ENCODE measurements around the gene FGFR1OP2.

The FGFR1OP2 gene

DNA sequence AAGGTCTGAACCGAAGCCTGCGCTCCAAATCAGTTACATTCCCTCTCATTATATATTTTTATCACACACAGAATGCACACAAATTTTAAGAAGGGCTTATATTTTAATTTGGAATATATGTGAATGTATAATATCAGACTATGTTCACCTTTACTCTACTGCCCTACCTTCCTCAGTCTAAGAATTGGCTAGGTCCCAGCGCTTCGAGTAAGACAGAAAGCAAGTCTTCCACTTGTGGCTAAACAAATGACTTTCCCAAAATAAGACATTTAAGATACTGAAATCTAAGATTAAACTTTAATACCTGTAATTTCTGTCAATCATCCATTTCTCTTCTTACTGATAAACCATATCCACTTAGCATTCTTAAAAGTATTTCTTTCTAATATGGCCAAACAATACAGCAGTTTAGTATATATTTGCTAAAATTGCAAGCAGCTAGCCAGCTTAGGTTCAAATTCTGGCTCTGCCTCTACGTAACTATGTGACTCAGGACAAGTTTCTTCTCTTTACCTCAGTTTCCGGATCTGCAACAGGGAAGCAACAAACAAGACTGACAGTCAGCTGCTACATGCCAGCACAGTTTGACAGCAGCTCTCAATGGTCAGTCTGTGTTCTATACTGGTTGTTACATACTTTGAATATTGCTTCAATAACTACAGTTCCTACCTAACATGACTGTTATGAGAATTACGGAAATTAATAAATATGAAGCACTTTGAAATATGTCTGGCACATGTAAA, 2.5 kb upstream of the FGFR1OP2 start:
- no peak for DNase-seq (ENCODE audit: low spot score)
- in situ Hi-C loops (cut with MboI; ENCODE audit: low pct_unique_long_range_greater_than_20kb, low sequenced_read_pairs, unreplicated experiment), result no loop called here

GRCh38 chr12:26936559-26937442, 1.5 kb upstream of the FGFR1OP2 start:
- TF ChIP-seq CTCF (IDR thresholded peaks at IDR 0.05; ENCODE audit: extremely low read depth, insufficient read depth, missing control alignments), result no peak
- peak; percentile 17 for DNase-seq (ENCODE audit: low spot score)
- in situ Hi-C loops (cut with MboI; ENCODE audit: low pct_unique_long_range_greater_than_20kb, low sequenced_read_pairs, unreplicated experiment), result no loop called here

More for the DNA sequence above, 2.5 kb upstream of the FGFR1OP2 start:
- no peak for TF ChIP-seq CTCF (IDR thresholded peaks at IDR 0.05; ENCODE audit: extremely low read depth, insufficient read depth, missing control alignments)

GRCh38 chr12:26937443-26937862, 817 bp upstream of the FGFR1OP2 start:
- no peak for TF ChIP-seq CTCF (IDR thresholded peaks at IDR 0.05; ENCODE audit: extremely low read depth, insufficient read depth, missing control alignments)
- DNase-seq (ENCODE audit: low spot score), result no peak
- in situ Hi-C loops (cut with MboI; ENCODE audit: low pct_unique_long_range_greater_than_20kb, low sequenced_read_pairs, unreplicated experiment), result no loop called here

DNA sequence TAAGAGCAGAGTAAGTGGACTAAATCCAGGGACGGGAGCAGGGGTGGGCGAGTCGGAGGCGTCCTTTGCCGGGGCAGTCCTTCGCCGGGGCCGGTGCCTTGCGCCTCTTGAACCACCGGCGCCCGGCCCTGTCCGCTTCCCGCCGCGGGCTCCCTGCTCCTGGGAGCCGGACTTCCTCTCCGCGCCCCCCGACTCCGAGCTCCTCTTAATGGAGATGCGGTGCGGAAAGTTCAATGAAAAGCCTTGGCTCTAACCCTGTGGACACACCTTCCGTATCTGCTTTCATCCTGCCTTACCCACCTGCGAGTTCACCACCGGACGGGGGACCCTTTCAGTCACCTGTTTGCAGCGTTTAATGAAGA, 412 bp downstream of the FGFR1OP2 start:
- TF ChIP-seq CTCF (IDR thresholded peaks at IDR 0.05; ENCODE audit: extremely low read depth, insufficient read depth, missing control alignments), result no peak
- peak; percentile 6 for DNase-seq (ENCODE audit: low spot score)
- in situ Hi-C loops (cut with MboI; ENCODE audit: low pct_unique_long_range_greater_than_20kb, low sequenced_read_pairs, unreplicated experiment), result no loop called here

DNA sequence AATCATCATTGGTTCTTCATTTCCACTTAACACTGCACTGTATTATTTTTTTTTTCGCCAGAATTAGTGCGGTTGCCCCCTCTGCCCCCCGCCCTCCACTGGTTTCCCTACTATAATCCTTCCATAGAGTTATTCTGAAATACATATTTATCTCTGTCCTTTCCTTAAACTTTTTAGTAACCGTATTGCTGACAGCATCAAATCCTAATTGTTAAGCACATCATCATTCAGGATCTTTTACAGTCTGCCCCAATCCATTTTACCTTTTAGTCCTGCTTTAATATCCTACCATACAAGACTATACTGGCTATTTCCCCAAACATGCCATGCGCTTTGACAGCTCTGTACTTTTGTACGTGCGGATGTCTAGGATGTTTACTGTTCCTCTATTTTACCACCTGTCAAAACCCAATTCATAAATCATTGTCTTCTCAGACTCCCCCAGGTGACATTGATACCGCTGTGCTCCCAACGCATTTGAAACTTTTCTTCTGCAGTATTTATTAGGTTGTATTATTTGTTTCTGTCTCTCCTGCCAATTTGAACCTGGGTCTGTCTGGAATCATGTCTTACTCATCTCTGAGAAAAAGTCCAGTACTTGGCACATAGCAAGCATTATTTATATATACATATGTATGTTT, 1.0 kb downstream of the FGFR1OP2 start:
- in situ Hi-C loops (cut with MboI; ENCODE audit: low pct_unique_long_range_greater_than_20kb, low sequenced_read_pairs, unreplicated experiment), result no loop called here
- DNase-seq (ENCODE audit: low spot score), result peak; percentile 19
- TF ChIP-seq CTCF (IDR thresholded peaks at IDR 0.05; ENCODE audit: extremely low read depth, insufficient read depth, missing control alignments), result no peak

- TF ChIP-seq CTCF (IDR thresholded peaks at IDR 0.05; ENCODE audit: extremely low read depth, insufficient read depth, missing control alignments), result no peak
- in situ Hi-C loops (cut with MboI; ENCODE audit: low pct_unique_long_range_greater_than_20kb, low sequenced_read_pairs, unreplicated experiment), result no loop called here
- DNase-seq (ENCODE audit: low spot score), result no peak
These were observed 1.7 kb downstream of the FGFR1OP2 start for GRCh38 chr12:26939953-26940352.
